Keratinocyte (primary cell): Measurements from ENCODE around the gene PPP1R16B. TPM values are rescaled to one million over a fixed set of nuclear protein-coding genes. Genes with fewer than 3 reads are reported as not detected.

Source experiments
- DNase-seq: peaks from one replicate; pipeline ENCODE4 v3.0.0-alpha.2; 2011; ENCODE audit warnings: low read depth, missing footprints, low spot score
- FAIRE-seq: peaks from 2 replicates; lab custom pipeline; 2011; peaks lifted over from hg19 to GRCh38; lab: Jason Lieb, UNC
- H2AFZ ChIP-seq: 2 replicates; pipeline ENCODE4 v1.6.0; 2012; ENCODE audit warnings: low read length, control low read depth, inconsistent platforms; ENCODE audit not compliant: control insufficient read depth
- H3K27ac ChIP-seq: 2 replicates; pipeline ENCODE4 v1.5.1; 2011; ENCODE audit warnings: low read length; ENCODE audit not compliant: control insufficient read depth, insufficient read depth
- H3K27me3 ChIP-seq: 3 replicates; pipeline ENCODE4 v1.6.0; 2011; ENCODE audit warnings: low read length; ENCODE audit not compliant: control insufficient read depth, insufficient read depth; ENCODE audit errors: extremely low read depth
- H3K36me3 ChIP-seq, 2 experiments: 2 replicates in 1 of 2; 3 replicates in 1 of 2; pipeline ENCODE4 v1.5.1; 2011; ENCODE audit warnings: low read length in 2 of 2, mild to moderate bottlenecking in 1 of 2; ENCODE audit not compliant: control insufficient read depth in 2 of 2, insufficient read depth in 2 of 2; ENCODE audit errors: extremely low read depth in 1 of 2
- H3K4me1 ChIP-seq: 3 replicates; pipeline ENCODE4 v1.5.1; 2011; ENCODE audit warnings: low read length; ENCODE audit not compliant: control insufficient read depth, insufficient read depth; ENCODE audit errors: extremely low read depth
- H3K4me2 ChIP-seq: 3 replicates; pipeline ENCODE4 v1.6.0; 2011; ENCODE audit warnings: low read depth, low read length; ENCODE audit not compliant: control insufficient read depth, insufficient read depth; ENCODE audit errors: extremely low read depth
- H3K4me3 ChIP-seq, 3 experiments: fragments of 200-600 bp in 1 of 3; sonication (generic) in 1 of 3; 2 replicates in 2 of 3; 3 replicates in 1 of 3; pipeline ENCODE4 v1.5.1; 2011 to 2016; ENCODE audit warnings: low read length in 3 of 3, mild to moderate bottlenecking in 3 of 3, control low read depth in 2 of 3, inconsistent platforms in 1 of 3, low read depth in 1 of 3, mixed read lengths in 1 of 3, mixed run types in 1 of 3, moderate library complexity in 1 of 3; ENCODE audit not compliant: control insufficient read depth in 2 of 3, insufficient read depth in 2 of 3; ENCODE audit errors: extremely low read depth in 1 of 3
- H3K79me2 ChIP-seq: 2 replicates; pipeline ENCODE4 v1.6.0; 2012; ENCODE audit warnings: low read length; ENCODE audit not compliant: control insufficient read depth, insufficient read depth
- H3K9ac ChIP-seq: 3 replicates; pipeline ENCODE4 v1.6.0; 2011; ENCODE audit warnings: low read length; ENCODE audit not compliant: control insufficient read depth, insufficient read depth; ENCODE audit errors: extremely low read depth
- H3K9me1 ChIP-seq: 3 replicates; pipeline ENCODE4 v1.6.0; 2011; ENCODE audit warnings: low read length; ENCODE audit not compliant: control insufficient read depth, insufficient read depth; ENCODE audit errors: extremely low read depth
- H3K9me3 ChIP-seq: 2 replicates; pipeline ENCODE4 v1.5.1; 2012; ENCODE audit warnings: low read depth, low read length; ENCODE audit not compliant: control insufficient read depth
- H4K20me1 ChIP-seq: 3 replicates; pipeline ENCODE4 v1.6.0; 2011; ENCODE audit warnings: low read length; ENCODE audit not compliant: control insufficient read depth, insufficient read depth; ENCODE audit errors: extremely low read depth
- EZH2 ChIP-seq: IDR thresholded peaks from one replicate; pipeline ENCODE4 v1.6.1; 2012; ENCODE audit warnings: inconsistent platforms, mild to moderate bottlenecking, low read length, moderate library complexity
- dilution Hi-C: fragments of 300-500 bp; cut with MboI; formaldehyde crosslinking; loops from one replicate; pipeline ENCODE4 v1.7.0; 2020; ENCODE audit warnings: low sequenced_read_pairs; ENCODE audit not compliant: extremely low pct_ligation_motif_present
- polyA plus RNA-seq, 5 experiments: library from polyadenylated mRNA; depleted of rRNA in 3 of 5; stranded (reverse) in 3 of 5; stranded (forward) in 1 of 5; unstranded in 1 of 5; fragments of >200 nt; gene quantifications; 1 replicate in 1 of 5; 2 replicates in 3 of 5; 3 replicates in 1 of 5; pipeline versions ENCODE4 v1.2.1 to v1.2.3, GENCODE V29; 2011 to 2012; ENCODE audit warnings: missing spikeins in 2 of 5, low read depth in 1 of 5, low replicate concordance in 1 of 5
- TF ChIP-seq, protein P1 (sequence below), 3 experiments: IDR thresholded peaks in 1 of 3; conservative IDR thresholded peaks in 1 of 3; optimal IDR thresholded peaks in 1 of 3; 2 replicates in 2 of 3; 3 replicates in 1 of 3; pipeline versions ENCODE3 to v1.5.1; 2011; ENCODE audit warnings: low read length in 3 of 3, mild to moderate bottlenecking in 3 of 3, moderate library complexity in 2 of 3, control low read depth in 1 of 3, inconsistent platforms in 1 of 3; ENCODE audit not compliant: insufficient read depth in 2 of 3; ENCODE audit errors: extremely low read depth in 1 of 3

The PPP1R16B gene
- polyA plus RNA-seq, 1 donor (not counting 4 experiments of a cell fraction or from before 2014, with no cell fraction given) = not detected

- no peak overlapping the region for H3K27ac ChIP-seq
These were observed 1.3 kb upstream of the PPP1R16B start for GRCh38 chr20:38804221-38804620.

GRCh38 chr20:38804682-38805501, 605 bp upstream of the PPP1R16B start:
- no peaks in the 10 kb centered on the region for H3K4me1 ChIP-seq
- H3K27ac ChIP-seq = no peak overlapping the region
- no peak overlapping the region for H2AFZ ChIP-seq
- TF ChIP-seq, protein P1, sequence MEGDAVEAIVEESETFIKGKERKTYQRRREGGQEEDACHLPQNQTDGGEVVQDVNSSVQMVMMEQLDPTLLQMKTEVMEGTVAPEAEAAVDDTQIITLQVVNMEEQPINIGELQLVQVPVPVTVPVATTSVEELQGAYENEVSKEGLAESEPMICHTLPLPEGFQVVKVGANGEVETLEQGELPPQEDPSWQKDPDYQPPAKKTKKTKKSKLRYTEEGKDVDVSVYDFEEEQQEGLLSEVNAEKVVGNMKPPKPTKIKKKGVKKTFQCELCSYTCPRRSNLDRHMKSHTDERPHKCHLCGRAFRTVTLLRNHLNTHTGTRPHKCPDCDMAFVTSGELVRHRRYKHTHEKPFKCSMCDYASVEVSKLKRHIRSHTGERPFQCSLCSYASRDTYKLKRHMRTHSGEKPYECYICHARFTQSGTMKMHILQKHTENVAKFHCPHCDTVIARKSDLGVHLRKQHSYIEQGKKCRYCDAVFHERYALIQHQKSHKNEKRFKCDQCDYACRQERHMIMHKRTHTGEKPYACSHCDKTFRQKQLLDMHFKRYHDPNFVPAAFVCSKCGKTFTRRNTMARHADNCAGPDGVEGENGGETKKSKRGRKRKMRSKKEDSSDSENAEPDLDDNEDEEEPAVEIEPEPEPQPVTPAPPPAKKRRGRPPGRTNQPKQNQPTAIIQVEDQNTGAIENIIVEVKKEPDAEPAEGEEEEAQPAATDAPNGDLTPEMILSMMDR (optimal IDR thresholded peaks at IDR 0.05 in 1 of 3, IDR thresholded peaks at IDR 0.05 in 1 of 3, conservative IDR thresholded peaks at IDR 0.05 in 1 of 3; ENCODE audit: extremely low read depth in 1 of 3, insufficient read depth in 2 of 3, low read length in 3 of 3) = no peak
- no peak for TF ChIP-seq EZH2
- H3K9me1 ChIP-seq = no peaks in the 10 kb centered on the region
- H3K79me2 ChIP-seq = no peaks in the 10 kb centered on the region
- H4K20me1 ChIP-seq = no peaks in the 10 kb centered on the region
- H3K27me3 ChIP-seq = peaks cover 47% of the 10 kb centered on the region
- no peaks in the 10 kb centered on the region for H3K9me3 ChIP-seq
- dilution Hi-C loops = no loop called here
- H3K4me3 ChIP-seq = no peak overlapping the region
- no peak for FAIRE-seq
- no peak overlapping the region for H3K9ac ChIP-seq
- DNase-seq = no peak
- no peaks in the 10 kb centered on the region for H3K36me3 ChIP-seq
- no peak overlapping the region for H3K4me2 ChIP-seq

More at GRCh38 chr20:38804221-38804620, 1.3 kb upstream of the PPP1R16B start:
- Histone ChIP-seq H3K4me1 (no peaks in the 10 kb centered on the region), H3K9ac (no peak overlapping the region), H3K9me3 (no peaks in the 10 kb centered on the region), H3K79me2 (no peaks in the 10 kb centered on the region), H2AFZ (no peak overlapping the region), H3K36me3 (no peaks in the 10 kb centered on the region), H3K9me1 (no peaks in the 10 kb centered on the region), H3K4me3 (no peak overlapping the region), H3K4me2 (no peak overlapping the region), H3K27me3 (peaks cover 43% of the 10 kb centered on the region), H4K20me1 (no peaks in the 10 kb centered on the region)
- DNase-seq (no peak), FAIRE-seq (no peak)
- TF ChIP-seq, protein P1 (optimal IDR thresholded peaks at IDR 0.05 in 1 of 3, IDR thresholded peaks at IDR 0.05 in 1 of 3, conservative IDR thresholded peaks at IDR 0.05 in 1 of 3; ENCODE audit: extremely low read depth in 1 of 3, insufficient read depth in 2 of 3, low read length in 3 of 3) = no peak
- no peak for TF ChIP-seq EZH2
- dilution Hi-C loops = no loop called here
